Measurements from ENCODE around the gene TBL1X.

- TF ChIP-seq ZNF10 (CRISPR knock-in tag; IDR thresholded peaks at IDR 0.05; ENCODE audit: borderline replicate concordance, low read depth) (no peak), SRF (IDR thresholded peaks at IDR 0.05; ENCODE audit: low read depth, low read length) (no peak), CTCF (CRISPR knock-in tag; IDR thresholded peaks at IDR 0.05) (no peak), ZNF589 (CRISPR knock-in tag; conservative IDR thresholded peaks at IDR 0.05) (no peak), KAT2B (IDR thresholded peaks at IDR 0.05; ENCODE audit: borderline replicate concordance, low read depth, low read length) (no peak), BORCS8-MEF2B (CRISPR knock-in tag; IDR thresholded peaks at IDR 0.05) (no peak), ZNF792 (CRISPR knock-in tag; IDR thresholded peaks at IDR 0.05) (no peak), RBM39 (IDR thresholded peaks at IDR 0.05; ENCODE audit: low read depth, low read length, poor library complexity, severe bottlenecking) (no peak), ARHGAP35 (CRISPR knock-in tag; IDR thresholded peaks at IDR 0.05; ENCODE audit: borderline replicate concordance) (no peak), PRPF4 (IDR thresholded peaks at IDR 0.05; ENCODE audit: low read depth, low read length, poor library complexity, severe bottlenecking) (no peak), ZSCAN5A (CRISPR knock-in tag; IDR thresholded peaks at IDR 0.05; ENCODE audit: borderline replicate concordance) (no peak), ATF5 (CRISPR knock-in tag; IDR thresholded peaks at IDR 0.05; ENCODE audit: low read depth) (no peak), POLR2A (IDR thresholded peaks at IDR 0.05; ENCODE audit: insufficient read depth in 1 of 2, low read depth in 2 of 2, low read length in 2 of 2) (no peak), TAF15 (IDR thresholded peaks at IDR 0.05; ENCODE audit: low read depth, low read length, poor library complexity, severe bottlenecking) (no peak)
Measured at GRCh38 chrX:9678215-9678965, 213.5 kb downstream of the TBL1X start.
